GM10266 (cell line): ENCODE results near the gene C17orf50.

Experiments used
- DNase-seq: peaks from one replicate; pipeline ENCODE4 v3.0.0; 2012; ENCODE audit errors: extremely low spot score
- CTCF ChIP-seq: IDR thresholded peaks from 2 replicates; pipeline ENCODE4 v1.5.1; 2012; ENCODE audit warnings: mild to moderate bottlenecking, low read depth; ENCODE audit not compliant: control insufficient read depth, insufficient read depth; ENCODE audit errors: missing control alignments

Gene C17orf50

GRCh38 chr17:35766489-35766877 is 5.8 kb downstream of the C17orf50 start:
- no peak for DNase-seq
- no peak for TF ChIP-seq CTCF

GRCh38 chr17:35766903-35767510 is 6.3 kb downstream of the C17orf50 start:
- TF ChIP-seq CTCF: peak; percentile 43
- peak; percentile 80 for DNase-seq

GRCh38 chr17:35768797-35769196 is 8.1 kb downstream of the C17orf50 start:
- DNase-seq: no peak
- TF ChIP-seq CTCF: no peak

GRCh38 chr17:35769895-35770486 is 9.3 kb downstream of the C17orf50 start:
- DNase-seq: no peak
- peak; percentile 9 for TF ChIP-seq CTCF

GRCh38 chr17:35773129-35773528 is 12.4 kb downstream of the C17orf50 start:
- TF ChIP-seq CTCF: no peak
- no peak for DNase-seq

GRCh38 chr17:35773679-35774425 is 13.2 kb downstream of the C17orf50 start:
- TF ChIP-seq CTCF: no peak
- DNase-seq: no peak

GRCh38 chr17:35774499-35774898 is 13.8 kb downstream of the C17orf50 start:
- no peak for DNase-seq
- TF ChIP-seq CTCF: no peak
